GM12891 (cell line): ENCODE measurements around the gene PMPCA.

Experiments used
- POLR2A ChIP-seq: IDR thresholded peaks from 2 replicates; pipeline ENCODE4 v1.6.1; 2011; ENCODE audit warnings: low read depth, low read length, control low read depth
- POLR2AphosphoS5 ChIP-seq: IDR thresholded peaks from 2 replicates; pipeline ENCODE4 v1.6.1; 2011; ENCODE audit warnings: low read depth, low read length, control low read depth

DNA sequence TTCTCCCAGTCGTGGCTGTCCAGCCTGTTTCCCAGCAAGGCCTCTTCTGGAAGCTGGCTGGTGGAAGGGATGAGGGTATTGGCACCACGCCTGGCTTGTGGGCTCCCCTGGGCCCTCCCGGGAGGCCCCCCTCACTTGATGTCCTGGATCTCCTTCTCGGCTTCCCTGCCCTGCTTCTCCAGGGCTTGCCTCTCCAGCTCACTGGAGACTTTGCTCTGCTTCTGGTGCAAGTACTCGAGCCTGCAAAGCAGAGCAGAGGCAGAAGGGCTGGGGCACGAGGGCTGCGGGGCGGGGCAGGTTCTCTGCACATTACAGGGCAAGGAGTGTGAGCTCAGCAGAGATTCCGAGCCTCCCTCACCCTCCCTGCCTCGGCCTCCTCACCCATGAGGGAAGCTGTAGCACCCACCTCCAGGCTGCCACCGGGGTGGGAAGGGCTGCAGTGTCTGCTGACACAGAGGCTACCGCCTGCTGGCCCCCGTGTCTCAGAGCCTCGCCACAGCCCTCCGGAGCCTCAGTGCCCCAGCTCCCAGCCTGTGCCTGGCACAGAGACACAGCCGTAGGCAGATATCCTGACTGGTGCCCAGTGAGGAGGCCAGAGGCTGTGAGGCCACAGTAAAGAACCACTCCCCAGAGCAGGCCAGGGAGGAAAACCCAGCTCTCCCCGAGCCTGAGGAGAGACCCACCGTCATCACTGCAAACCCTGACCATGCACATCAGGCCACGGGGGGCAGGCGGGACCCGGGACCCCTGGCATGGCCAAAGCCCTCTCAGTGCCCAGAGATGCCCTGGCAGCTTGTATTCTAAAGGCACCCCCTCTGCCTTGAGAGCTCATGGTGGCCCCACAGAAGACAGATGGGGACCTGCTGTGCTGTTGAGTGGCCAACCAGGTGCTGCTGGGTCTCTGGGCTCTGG lies 17.7 kb upstream of the PMPCA start:
- TF ChIP-seq POLR2AphosphoS5 (peak; percentile 42), POLR2A (no peak)
